SKM-1 treated with dmso at 0.1 percent for 144 hours (cell line): ENCODE data around the gene XYLT1.

Source experiments
- DNase-seq: peaks from one replicate; lab custom pipeline; 2025; ENCODE audit not compliant: unreplicated experiment; lab: John Stamatoyannopoulos, UW

Gene XYLT1

DNA sequence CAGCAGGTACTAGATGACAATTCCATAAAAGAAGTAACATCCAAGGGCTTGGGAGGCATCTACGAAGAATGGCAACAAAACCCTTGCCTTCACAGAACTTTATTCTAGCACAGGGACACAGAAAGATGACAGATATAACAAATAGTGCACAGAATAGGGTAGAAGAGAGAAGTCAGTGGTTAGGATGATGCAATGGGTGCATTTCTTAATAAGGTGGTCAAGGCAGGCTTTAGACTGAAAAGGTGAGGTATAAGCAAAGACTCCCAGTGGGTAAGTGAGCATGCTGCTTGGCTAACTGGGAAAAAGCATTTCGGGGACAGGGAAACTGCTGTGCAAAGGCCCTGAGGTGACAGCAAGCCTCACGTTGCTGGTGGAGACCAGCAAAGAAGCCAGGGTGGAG is 175.9 kb downstream of the XYLT1 start:
- DNase-seq = peak; percentile 74

DNA sequence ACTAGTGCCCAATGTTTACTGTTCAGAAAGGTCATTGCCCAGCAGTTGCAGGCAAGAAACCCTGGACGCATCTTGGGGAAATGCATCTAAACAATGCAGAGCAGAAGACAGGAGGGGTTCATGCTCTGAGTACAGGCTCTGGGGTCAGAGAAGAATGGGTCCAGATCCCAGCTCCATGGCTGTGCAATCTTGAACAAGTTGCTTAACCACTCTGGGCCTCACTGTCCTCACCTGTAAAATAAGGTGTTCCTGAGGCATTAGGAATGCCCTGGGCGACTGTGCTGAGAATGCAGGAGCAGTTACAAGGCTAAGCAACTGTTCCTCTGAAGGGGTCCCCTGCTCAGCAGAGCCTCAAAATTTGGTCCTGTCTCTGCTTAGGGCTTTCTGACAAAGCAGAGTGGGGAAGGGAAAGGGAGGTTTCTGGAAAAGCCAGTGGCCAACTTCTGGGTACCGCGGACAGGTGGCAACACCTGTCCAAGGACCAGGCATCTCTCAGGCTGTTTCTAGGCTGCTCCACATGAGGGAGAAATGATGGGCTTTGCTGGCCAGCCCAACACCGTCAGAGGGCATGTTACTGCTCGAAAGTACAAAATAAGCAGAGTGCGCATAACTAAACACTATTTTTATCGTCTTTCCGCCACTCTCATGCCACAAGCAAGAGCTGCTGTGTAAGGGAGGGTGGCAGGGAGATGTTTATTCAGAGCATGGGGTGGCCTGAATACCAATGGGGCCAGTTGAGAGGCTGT is 176.8 kb downstream of the XYLT1 start:
- no peak for DNase-seq

DNA sequence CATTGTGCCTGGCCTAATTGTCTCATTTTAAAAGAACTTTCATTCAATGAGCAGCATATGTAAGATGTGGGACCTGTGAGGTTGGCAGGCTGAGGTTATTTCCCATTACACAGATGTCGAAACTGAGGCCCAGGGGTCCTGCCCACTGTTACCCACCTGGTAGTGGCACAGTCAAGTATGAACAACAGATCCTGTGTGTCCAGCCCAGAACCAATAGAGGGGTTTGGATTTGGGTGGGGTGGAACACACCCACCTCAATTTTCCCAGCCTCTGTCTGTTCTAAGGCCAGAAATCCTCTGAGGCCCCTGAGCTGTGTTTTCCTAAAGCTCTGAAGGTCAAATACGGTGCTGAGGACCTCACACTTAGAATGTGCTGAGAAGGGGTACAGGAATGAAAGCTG is 179.5 kb downstream of the XYLT1 start:
- no peak for DNase-seq

DNA sequence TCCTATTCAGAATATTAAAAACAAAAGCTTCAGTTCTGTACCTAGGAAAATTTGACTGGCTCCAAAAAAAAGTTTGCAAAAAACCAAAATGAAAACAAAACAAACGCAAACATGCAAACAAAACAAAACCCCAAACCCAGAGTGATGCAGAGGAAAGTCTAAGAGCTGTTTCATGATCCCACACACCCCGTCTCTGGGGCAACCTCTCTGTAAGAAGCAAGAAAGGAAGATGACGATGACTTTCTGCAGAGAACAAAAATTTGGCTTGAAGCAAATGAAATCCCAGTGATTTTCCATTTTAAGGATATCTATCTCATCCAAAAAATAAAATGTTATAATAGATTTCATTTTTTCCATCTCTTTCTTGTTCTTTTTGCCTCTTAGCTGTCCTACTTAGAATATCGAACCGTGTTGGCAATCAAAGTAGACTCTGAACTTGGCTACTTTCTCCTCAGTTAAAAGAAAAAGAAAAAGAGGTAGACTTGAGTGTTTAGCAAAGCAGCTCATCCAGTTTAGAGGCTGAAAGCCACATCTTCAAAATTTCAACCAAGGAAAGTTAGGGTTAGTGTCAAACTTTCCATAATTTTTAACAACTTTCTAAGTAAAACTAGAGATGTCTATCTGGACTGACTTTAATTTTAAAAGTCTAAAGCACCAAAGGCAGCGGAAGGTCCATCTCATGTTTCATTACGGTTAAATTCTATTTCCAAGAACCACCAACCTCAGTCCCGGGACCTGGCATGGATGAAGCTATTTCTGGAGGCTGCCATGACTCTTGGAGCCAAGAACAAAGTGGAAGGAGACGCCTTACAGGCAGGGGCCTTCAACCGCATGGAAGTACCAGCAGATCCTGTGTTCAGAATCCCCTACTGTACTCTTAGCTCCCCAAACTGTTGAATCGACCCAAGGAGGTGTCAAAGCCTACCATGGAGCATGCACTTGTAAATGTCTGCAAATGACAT is 180.8 kb downstream of the XYLT1 start:
- DNase-seq = no peak

DNA sequence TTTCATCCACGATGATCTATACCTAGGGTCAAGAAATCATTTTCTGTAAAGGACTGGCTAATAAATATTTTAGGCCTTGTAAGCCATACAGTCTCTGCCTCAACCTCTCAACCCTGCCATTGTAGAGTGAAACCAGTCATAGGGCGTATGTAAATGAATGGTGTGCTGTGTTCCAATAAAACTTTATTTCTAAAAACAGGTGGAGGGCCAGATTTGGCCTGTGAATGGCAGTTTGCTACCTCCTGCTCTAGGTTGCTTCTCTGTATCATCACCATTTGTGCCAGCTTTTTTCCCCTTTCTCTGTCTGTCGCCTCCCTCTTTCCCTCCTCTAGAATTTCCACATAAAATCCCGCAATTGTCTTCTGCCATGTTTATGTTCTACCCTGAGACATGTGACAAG is 181.7 kb downstream of the XYLT1 start:
- DNase-seq = no peak

DNA sequence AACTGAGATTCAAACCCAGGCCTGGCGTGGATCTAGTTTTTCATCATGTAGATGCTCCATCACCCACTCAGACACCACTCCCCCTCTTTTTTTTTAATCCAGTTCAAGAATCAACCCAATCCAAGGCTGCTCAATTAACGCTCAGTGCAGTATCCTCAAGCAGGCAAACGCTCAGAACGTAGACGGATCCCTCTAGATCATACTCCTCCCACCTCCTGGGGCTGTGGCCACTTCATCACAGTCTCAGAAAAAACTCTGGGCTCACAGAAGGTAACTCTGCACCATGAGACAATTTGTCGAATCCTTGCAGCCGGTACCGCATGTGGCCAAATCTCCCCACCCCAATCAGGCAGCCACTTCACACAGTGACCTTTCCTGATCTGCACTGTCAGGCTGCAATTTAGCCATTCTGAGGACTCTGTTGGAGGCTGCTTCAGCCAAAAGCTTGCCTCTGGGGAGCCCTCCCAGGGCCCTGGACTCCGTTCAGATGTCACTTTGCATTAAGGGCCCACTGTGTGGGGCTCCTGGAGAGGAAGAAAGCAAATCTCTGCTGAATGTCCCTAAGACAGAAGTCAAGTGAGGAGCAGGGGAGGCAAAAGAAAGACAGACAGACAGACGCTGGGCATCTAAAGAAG is 183.5 kb downstream of the XYLT1 start:
- DNase-seq = no peak

DNA sequence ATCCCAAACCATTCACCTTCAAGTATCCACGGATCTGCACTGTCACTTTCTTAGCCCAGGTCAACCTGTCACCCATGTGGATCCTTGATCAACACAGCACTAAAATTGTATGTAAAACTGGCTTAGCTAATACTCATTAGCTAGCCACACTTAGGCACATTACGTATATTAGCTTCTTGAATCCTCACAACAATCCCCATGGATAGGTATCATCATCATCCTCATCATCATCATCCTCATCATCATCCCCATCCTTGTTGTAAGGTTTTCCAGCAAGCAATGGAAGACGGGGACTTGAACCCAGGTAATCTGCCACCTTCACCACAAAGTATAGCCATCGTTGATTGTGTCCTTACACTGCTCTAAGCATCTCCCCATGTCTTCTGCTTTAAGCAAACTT is 184.3 kb downstream of the XYLT1 start:
- no peak for DNase-seq

DNA sequence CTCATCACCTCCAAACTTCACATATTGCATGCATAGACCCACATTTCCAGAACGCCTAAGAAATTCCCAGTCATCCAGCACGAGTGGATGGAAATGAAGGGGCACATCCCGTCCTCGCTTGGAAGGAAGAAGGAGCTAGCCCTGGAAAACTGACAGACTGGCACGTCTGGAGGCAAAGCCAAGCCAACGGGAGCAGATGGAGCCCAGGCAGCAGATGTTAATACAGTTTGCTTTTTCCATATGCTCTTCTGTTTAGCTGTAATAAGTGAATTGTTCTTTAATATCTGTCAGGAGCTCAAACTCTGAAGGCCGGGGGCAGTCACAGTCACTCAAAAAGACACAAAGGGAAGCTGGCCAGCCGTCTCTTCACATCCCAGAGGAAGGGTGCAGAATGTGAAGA is 187.7 kb downstream of the XYLT1 start:
- no peak for DNase-seq

DNA sequence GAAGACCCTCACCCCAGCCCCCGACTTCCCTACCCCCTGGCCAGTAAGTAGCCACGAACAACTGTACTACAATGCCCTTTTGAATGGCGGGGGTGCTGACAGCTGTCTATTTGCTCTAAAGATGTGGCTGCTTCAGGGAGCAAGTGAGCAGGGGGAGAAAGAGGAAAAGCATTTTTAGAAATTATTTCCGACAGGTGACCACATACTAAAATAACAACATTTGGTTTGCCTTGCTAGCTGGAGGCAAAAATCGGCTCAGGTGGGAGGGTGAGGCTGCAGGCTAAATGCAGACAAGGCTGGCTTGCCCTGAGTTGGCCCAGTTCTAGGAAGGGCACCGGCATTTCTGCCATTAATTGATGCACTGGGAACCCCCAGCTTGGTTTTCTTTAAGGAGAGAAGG is 188.5 kb downstream of the XYLT1 start:
- no peak for DNase-seq

DNA sequence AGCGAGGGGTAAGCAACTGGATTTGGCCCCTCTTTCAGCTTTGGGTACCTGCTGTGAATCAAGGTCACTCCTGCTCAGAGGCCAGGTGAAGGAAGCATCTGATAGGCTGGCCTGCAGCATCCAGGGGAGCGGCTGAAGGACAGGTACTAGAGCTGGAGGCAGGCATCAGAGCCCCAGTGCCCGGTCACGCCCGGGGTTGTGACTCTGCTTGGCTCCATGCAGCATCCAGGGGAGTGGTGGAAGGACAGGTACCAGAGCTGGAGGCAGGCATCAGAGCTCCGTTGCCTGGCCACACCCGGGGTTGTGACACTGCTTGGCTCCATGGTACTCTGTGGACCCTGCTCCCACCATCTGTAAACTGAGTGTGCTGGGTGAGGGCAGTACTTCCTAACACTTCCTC is 189.7 kb downstream of the XYLT1 start:
- no peak for DNase-seq

DNA sequence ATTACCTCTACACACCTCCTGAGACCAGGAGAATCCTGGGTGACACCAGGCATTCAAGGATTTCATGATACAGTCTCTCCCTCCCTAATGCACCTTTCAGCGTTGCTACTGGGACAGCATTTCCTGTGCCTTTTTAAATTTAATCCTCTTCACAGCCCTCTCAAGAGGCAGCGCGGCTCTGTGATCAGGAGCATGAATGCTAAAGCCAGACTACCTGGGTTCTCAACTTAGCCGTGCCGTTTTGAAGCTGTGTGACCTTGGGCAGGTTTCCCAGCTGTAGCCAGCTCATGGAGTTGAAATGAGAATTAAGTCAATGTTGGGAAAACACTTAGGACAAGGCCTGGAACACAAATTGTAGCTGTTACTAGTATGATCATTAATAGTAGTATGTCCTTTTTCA is 191.8 kb downstream of the XYLT1 start:
- DNase-seq = no peak

DNA sequence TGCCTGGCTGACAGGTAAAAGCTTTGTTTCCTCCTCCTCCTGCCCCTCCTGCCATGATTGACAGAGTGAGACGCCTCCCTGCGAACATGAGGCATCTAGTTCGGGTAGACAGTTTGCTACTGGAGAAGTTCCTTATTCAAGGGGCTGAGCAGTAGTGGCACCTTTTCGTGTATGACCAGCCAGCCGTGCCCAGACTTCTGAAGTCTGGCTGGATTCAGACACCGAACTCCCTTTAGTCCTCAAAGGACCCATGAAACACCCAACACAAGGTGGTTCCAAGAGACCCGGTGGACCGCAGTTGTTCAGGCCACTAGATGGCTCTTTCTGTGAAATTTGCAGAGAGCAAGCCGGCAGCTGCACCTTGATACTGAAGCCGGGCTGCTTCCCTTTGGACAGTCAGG is 192.8 kb downstream of the XYLT1 start:
- no peak for DNase-seq

DNA sequence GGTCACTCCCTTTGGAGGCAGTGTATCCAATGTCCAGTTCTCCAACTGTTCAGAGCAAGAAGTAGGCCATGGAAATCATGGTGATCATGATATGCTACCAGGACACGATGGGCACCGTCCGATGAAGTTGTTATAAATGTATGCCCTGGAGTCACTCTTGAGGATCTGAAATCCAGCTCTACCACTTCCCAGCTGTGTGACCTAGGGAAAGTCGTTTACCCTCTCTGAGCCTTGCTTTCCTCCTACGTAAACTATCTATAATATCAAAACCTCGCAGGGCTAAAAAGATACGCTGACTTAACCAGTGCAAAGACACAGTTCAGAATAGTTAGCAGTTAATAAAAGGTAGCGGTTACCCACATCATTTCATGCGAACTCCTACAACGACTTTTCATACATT is 194.2 kb downstream of the XYLT1 start:
- DNase-seq = no peak

DNA sequence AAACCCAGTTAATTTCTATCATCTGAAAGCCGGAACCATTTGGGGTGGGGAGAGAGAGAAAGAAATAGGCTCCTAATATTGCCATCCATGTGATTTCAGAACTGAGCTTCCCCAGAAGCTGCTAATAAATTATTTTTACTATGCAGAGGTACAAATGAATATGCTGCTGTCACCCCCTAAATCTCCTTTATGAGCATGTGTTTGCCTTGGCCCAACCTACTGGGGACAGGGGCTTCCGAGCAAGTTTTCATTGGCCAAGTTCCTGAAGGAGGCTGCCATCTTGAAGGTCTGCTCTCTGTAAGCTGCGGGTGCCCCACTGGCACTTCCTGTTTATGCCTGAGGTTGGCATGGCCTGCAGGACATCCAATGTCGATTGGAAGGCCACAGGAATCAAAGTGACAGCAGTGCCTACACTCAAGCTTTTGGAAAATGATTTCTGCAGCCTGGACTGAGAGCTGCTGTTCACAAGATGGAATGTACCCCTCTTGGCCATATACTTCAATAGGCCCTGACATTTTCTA is 194.7 kb downstream of the XYLT1 start:
- no peak for DNase-seq

DNA sequence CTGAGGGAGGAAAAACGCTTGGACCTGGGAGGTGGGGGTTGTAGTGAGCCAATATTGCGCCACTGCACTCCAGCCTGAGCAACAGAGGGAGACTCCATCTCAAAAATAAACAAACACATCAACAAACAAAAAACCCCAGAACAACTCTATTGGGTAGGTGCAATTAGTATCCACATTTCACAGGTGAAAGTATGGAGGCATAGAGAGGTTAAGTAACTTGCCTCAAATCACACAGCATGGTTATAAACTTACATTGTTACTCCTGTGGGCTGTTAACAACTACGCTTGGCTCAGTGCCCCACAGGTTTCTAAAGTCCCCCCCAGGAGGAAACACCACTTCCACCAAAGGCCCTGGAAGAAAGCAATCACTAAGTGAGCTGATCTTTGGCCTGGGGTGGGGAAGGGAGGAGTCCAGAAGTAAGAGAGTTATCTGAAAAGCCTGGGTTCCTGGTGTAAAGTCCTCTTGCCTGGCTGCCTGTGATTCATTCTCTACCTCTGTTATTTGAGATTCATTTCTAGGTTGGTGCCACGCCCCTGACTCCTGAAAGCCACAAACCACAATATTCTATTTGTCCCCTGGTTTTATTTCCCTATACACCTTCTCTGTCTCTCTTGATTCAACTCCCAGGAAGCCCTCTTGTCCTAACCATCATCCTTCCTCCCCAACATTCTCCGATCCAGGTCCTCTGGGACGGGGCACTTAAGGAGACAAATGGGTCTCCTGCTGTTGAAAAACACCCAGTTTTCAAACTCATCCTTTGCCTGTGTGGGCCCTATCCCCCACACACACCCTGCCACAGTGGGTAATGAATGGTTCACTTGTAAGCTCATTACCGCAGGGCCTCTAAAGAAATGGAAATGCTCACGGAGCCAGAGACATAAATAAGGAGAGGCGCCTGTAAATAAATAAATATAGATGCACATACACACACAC is 195.4 kb downstream of the XYLT1 start:
- no peak for DNase-seq

DNA sequence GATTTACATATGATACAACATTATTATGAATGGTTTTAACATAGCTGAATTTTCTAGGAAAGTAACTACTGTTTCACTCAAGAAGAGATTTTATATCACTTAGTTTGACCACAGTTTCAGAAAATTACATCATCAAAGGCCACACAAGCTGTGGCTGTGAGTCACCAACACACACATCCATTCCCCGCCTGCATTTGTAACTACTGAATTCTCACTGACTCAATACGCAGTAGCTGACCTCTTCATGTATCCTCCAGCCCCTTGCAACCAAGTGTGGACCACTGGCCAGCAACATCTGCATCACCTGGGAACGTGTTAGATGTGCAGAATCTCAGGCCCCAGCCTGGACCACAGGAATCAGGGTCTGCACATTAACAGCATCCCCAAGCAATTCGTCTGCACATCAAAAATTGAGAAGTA is 197.6 kb downstream of the XYLT1 start:
- DNase-seq = no peak

DNA sequence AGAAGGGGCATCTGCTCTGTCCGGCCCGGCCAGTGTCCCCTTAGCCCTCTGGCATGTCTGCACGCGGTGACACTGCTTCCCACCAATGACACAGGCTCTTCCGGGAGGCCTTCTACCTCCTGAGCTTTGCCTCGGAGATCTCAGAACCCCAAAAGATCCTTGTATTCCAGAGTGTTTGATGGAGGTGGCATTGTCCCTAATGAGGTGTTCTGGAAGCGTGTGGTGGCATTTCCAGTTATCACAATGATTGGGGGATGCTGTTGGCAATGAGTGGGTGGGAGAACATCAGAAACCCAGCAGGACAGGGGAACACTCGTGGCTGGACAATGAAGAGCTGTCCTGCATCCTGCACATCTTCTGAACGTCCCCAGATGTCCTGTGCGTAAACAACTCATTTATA is 198.0 kb downstream of the XYLT1 start:
- DNase-seq = no peak

DNA sequence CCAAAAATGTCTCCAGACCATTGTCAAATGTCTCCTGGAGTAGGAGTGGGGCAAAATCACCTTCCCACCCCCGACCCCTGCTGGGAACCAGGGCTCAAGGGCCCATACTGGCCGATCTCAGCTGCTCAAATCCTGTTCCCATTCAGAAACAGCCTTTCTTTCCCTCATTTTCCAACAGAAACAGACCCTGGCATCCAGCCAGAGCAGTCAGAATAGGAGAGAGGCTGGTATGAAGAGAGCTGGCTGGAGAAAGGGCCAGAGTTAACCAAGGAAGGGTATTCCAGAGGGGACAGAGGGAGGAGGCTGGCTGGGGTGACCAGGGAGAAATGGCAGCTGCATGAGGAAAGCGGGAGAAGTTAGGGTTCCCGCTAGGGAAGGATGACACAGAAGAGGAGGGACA is 199.1 kb downstream of the XYLT1 start:
- no peak for DNase-seq

DNA sequence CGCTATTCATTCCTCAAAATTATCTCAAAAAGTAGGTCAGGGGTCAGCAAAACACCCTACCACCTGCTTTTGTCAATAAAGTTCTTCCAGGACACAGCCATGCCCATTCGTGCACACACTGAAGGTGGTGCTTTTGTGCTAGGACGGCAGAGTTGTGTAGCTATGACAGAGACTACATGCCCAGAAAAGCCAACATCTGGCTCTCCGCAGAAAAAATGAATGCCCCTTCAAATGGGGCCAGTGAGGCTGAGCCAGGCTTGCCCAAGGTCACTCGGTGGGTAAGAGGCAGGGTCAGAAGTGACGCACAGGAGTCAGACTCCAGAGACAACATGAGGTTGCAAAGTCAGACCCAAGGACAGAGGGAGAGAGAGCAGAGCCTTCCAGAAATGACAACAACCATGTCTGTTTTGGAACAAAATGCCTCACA is 200.1 kb downstream of the XYLT1 start:
- no peak for DNase-seq

DNA sequence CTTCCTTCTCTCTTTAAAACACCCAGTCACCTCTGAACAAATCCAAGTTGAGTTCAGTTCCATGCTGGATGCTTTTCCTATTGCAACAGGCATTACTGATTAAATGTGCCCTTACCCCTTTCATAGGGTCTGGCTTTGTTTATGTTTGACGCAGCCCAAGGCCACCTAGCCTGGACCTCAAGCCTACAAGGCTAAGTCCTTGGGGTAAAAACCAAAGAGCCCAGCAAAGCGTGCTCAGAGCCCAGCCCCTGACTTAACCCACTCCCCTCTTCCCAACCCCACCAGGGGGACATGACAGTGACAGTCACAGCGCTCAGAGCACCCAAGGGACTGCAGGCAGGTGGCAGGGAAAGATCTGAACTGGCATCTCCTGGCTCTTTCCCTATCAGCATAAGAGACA is 200.6 kb downstream of the XYLT1 start:
- no peak for DNase-seq
